CD4-positive, alpha-beta T cell treated with Interleukin-10 for 1 hour (primary cell): ENCODE data around the gene ST3GAL3.

Experiments used
- DNase-seq: peaks from one replicate; pipeline ENCODE4 v3.0.0-alpha.2; 2020

The ST3GAL3 gene

GRCh38 chr1:43930168-43930948 is 223.0 kb downstream of the ST3GAL3 start:
- DNase-seq, result no peak

GRCh38 chr1:43930949-43931275 is 223.6 kb downstream of the ST3GAL3 start:
- no peak for DNase-seq

GRCh38 chr1:43931711-43932660 is 224.7 kb downstream of the ST3GAL3 start:
- DNase-seq, result no peak

GRCh38 chr1:43932786-43933385 is 225.6 kb downstream of the ST3GAL3 start:
- DNase-seq, result no peak

GRCh38 chr1:43933386-43934100 is 226.2 kb downstream of the ST3GAL3 start, which contains the start of gene ARTN:
Gene ARTN (plus strand): TSS chr1:43933801. CDS start chr1:43935657, 1,856 bp downstream.
- DNase-seq, result no peak

- peak; percentile 52 for DNase-seq
Observed at GRCh38 chr1:43934101-43934985, 227.0 kb downstream of the ST3GAL3 start.

- DNase-seq, result no peak
Observed at GRCh38 chr1:43934986-43935324, 227.6 kb downstream of the ST3GAL3 start.

GRCh38 chr1:43935711-43936427 is 228.5 kb downstream of the ST3GAL3 start:
- no peak for DNase-seq

GRCh38 chr1:43936431-43937151 is 229.3 kb downstream of the ST3GAL3 start:
- no peak for DNase-seq

- no peak for DNase-seq
Observed at GRCh38 chr1:43937179-43937865, 230.0 kb downstream of the ST3GAL3 start.

GRCh38 chr1:43938383-43938782 is 231.0 kb downstream of the ST3GAL3 start:
- DNase-seq, result no peak

GRCh38 chr1:43938892-43939587 is 231.7 kb downstream of the ST3GAL3 start:
- DNase-seq, result no peak

- no peak for DNase-seq
Observed at GRCh38 chr1:43942411-43942810, 235.1 kb downstream of the ST3GAL3 start.

- DNase-seq, result no peak
Observed at GRCh38 chr1:43944860-43945259, 237.5 kb downstream of the ST3GAL3 start.

GRCh38 chr1:43945674-43946235 is 238.4 kb downstream of the ST3GAL3 start:
- no peak for DNase-seq

- DNase-seq, result peak; percentile 96
Observed at GRCh38 chr1:43946236-43947060, 239.1 kb downstream of the ST3GAL3 start, which contains the start of gene IPO13. Gene IPO13 (plus strand): TSS chr1:43946950. CDS start chr1:43947601, 651 bp downstream.

- DNase-seq, result no peak
Observed at GRCh38 chr1:43947061-43947873, 239.9 kb downstream of the ST3GAL3 start.
